H1 (cell line): Measurements from ENCODE around the gene C22orf23. TPM values are rescaled to one million over a fixed set of nuclear protein-coding genes. Genes with fewer than 3 reads are reported as not detected.

Experiments
- BRCA1 ChIP-seq: IDR thresholded peaks from 2 replicates; pipeline ENCODE4 v1.6.1; 2012; ENCODE audit warnings: low read depth, low read length, improper control_type of control experiment
- HDAC2 ChIP-seq, 2 experiments: fragments of 300-600 bp in 1 of 2; sonication (generic) in 1 of 2; IDR thresholded peaks; 2 replicates each; pipeline ENCODE4 v1.6.1; 2011 to 2012; ENCODE audit warnings: low read depth in 2 of 2, low read length in 2 of 2, mild to moderate bottlenecking in 2 of 2, moderate library complexity in 2 of 2, borderline replicate concordance in 1 of 2, inconsistent platforms in 1 of 2
- YY1 ChIP-seq: IDR thresholded peaks from 2 replicates; pipeline ENCODE4 v1.6.1; 2011; ENCODE audit warnings: low read depth, mild to moderate bottlenecking, low read length
- polyA plus RNA-seq, 7 experiments: library from polyadenylated mRNA; depleted of rRNA in 3 of 7; stranded (reverse) in 5 of 7; unstranded in 2 of 7; fragments of >200 nt in 5 of 7; fragments of 200-250 nt in 2 of 7; gene quantifications; 1 replicate in 5 of 7; 2 replicates in 1 of 7; 4 replicates in 1 of 7; pipeline versions ENCODE4 v1.2.1 to v1.2.3, GENCODE V29; 2011 to 2013; ENCODE audit warnings: missing spikeins in 2 of 7, mixed read lengths in 2 of 7
- total RNA-seq: library from RNA; stranded (reverse); fragmentation: NEBNext Ultra II Directional; extraction: Animal tissue kit (Norgen Biotek cat#: 25700); gene quantifications from 2 replicates; pipeline ENCODE4 v1.2.1, GENCODE V29; 2021

C22orf23 gene
- total and polyA plus RNA-seq, 2 of the 8 experiments (the other 6 are each of a cell fraction or from before 2014, with no cell fraction given), result 0.50 to 0.54 TPM

DNA sequence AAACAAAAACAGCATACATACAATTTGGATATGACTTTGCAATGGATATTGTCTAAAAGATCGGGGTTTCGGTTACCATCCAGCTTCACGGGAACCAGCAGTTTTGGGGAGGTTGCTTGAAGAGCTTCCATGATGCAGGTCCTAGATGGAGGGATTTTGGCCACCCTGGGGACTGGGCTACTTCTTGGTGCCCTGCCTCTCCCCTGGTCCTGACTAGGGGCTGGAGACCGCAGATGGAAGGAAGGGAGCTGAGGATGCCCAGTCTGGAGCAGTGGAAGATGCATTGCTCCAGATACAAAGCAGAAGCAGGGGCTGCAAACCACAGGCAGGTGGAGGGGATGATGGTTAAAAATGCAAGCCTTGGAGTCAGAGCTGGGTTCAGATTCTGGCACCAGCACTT, 17.5 kb upstream of the C22orf23 start (continued):
- no peak for TF ChIP-seq BRCA1
- no peak for TF ChIP-seq YY1
- no peak for TF ChIP-seq HDAC2 (IDR thresholded peaks at IDR 0.05; ENCODE audit: borderline replicate concordance in 1 of 2, low read depth in 2 of 2, low read length in 2 of 2)
